ENCODE measurements around the gene OR7A17. TPM values are rescaled to one million over a fixed set of nuclear protein-coding genes. Genes with fewer than 3 reads are reported as not detected.

OR7A17 gene
- total RNA-seq = not detected

DNA sequence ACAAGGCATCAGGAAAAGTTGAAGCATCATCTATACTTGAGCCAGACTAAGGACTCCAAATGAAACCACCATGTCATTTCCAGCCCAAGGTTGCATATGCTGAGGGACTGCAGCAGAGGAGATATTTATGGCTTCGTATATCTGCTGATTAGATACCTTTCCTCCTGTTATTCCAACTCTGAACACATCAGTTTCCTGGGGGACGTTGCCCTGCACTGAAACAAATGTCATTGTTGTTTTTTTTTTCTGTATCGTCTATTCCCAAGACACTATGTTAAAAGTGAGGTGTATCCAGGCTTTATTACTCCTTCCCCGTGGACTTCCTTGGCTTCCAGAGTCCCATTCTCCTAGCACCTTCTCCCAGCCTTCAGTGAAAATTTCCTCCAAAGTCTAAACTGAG, at the start of gene OR7A17:
Gene OR7A17, minus strand, starts transcription at position 101 of the 400 bp plus-strand sequence. CDS start 4,777 bp downstream, outside the sequence.
- no peaks in the 10 kb centered on the region for H3K36me3 Mint-ChIP-seq (ENCODE audit: low read depth)
- ChIA-PET CTCF (no interaction called here), POLR2A (no interaction called here)
- peaks cover 3% of the 10 kb centered on the region for H3K4me1 Mint-ChIP-seq (ENCODE audit: low read depth)
- no peak within 1 kb of the TSS for H3K4me3 Mint-ChIP-seq
- ATAC-seq (no peak), DNase-seq (no peak)
- H3K27me3 Mint-ChIP-seq (ENCODE audit: low read depth) = peaks cover 8% of the 10 kb centered on the region
- no peaks in the 10 kb centered on the region for H3K9me3 Mint-ChIP-seq (ENCODE audit: insufficient read depth)
- no peak within 1 kb of the TSS for H3K27ac Mint-ChIP-seq

- no peaks in the 10 kb centered on the region for H3K4me1 Mint-ChIP-seq (ENCODE audit: low read depth)
- DNase-seq (no peak), ATAC-seq (no peak)
- CTCF ChIA-PET = no interaction called here
- H3K9me3 Mint-ChIP-seq (ENCODE audit: insufficient read depth) = no peaks in the 10 kb centered on the region
- H3K27me3 Mint-ChIP-seq (ENCODE audit: low read depth) = peaks cover 9% of the 10 kb centered on the region
- POLR2A ChIA-PET = no interaction called here
- no peak overlapping the region for H3K4me3 Mint-ChIP-seq
- no peaks in the 10 kb centered on the region for H3K36me3 Mint-ChIP-seq (ENCODE audit: low read depth)
- no peak overlapping the region for H3K27ac Mint-ChIP-seq
These were observed 47.6 kb upstream of the OR7A17 start for GRCh38 chr19:14933506-14933905.

- POLR2A ChIA-PET = no interaction called here
- Mint-ChIP-seq H3K27ac (no peak overlapping the region), H3K9me3 (ENCODE audit: insufficient read depth) (no peaks in the 10 kb centered on the region), H3K36me3 (ENCODE audit: low read depth) (no peaks in the 10 kb centered on the region), H3K4me3 (no peak overlapping the region), H3K4me1 (ENCODE audit: low read depth) (no peaks in the 10 kb centered on the region), H3K27me3 (ENCODE audit: low read depth) (peaks cover 2% of the 10 kb centered on the region)
- DNase-seq (no peak), ATAC-seq (no peak)
- CTCF ChIA-PET = no interaction called here
These were observed 30.9 kb upstream of the OR7A17 start for GRCh38 chr19:14916848-14917247.

DNA sequence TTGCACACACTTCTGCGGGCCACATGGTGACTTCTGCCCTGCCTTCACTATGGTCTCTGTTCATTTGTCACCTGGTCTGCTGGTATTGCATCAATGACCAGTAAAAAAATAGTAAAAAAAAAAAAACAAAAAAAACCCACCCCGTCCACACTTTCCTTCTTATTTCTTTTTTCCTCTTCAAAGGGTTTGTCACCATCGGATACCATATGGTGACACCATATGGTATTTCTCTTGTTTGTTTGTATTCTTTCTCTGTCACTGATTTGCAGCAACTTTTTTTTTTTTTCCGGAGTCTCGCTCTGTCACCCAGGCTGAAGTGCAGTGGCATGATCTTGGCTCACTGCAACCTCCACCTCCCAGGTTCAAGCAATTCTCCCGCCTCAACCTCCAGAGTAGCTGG, 29.2 kb upstream of the OR7A17 start:
- ATAC-seq = no peak
- no peak for DNase-seq
- Mint-ChIP-seq H3K27me3 (ENCODE audit: low read depth) (peaks cover 2% of the 10 kb centered on the region), H3K36me3 (ENCODE audit: low read depth) (no peaks in the 10 kb centered on the region), H3K9me3 (ENCODE audit: insufficient read depth) (no peaks in the 10 kb centered on the region), H3K4me3 (no peak overlapping the region), H3K27ac (no peak overlapping the region), H3K4me1 (ENCODE audit: low read depth) (no peaks in the 10 kb centered on the region)
- CTCF ChIA-PET = no interaction called here
- POLR2A ChIA-PET = no interaction called here

- DNase-seq (no peak), ATAC-seq (no peak)
- peaks cover 2% of the 10 kb centered on the region for H3K27me3 Mint-ChIP-seq (ENCODE audit: low read depth)
- POLR2A ChIA-PET = no interaction called here
- H3K4me3 Mint-ChIP-seq = no peak overlapping the region
- H3K36me3 Mint-ChIP-seq (ENCODE audit: low read depth) = no peaks in the 10 kb centered on the region
- H3K27ac Mint-ChIP-seq = no peak overlapping the region
- CTCF ChIA-PET = interaction anchor here (1.4 kb wide), 1 partner anchor 194 kb away, joined by 4 read pairs; no protein-coding TSS in a partner anchor
- H3K9me3 Mint-ChIP-seq (ENCODE audit: insufficient read depth) = no peaks in the 10 kb centered on the region
- no peaks in the 10 kb centered on the region for H3K4me1 Mint-ChIP-seq (ENCODE audit: low read depth)
These were observed 20.8 kb upstream of the OR7A17 start for GRCh38 chr19:14906711-14907110.

DNA sequence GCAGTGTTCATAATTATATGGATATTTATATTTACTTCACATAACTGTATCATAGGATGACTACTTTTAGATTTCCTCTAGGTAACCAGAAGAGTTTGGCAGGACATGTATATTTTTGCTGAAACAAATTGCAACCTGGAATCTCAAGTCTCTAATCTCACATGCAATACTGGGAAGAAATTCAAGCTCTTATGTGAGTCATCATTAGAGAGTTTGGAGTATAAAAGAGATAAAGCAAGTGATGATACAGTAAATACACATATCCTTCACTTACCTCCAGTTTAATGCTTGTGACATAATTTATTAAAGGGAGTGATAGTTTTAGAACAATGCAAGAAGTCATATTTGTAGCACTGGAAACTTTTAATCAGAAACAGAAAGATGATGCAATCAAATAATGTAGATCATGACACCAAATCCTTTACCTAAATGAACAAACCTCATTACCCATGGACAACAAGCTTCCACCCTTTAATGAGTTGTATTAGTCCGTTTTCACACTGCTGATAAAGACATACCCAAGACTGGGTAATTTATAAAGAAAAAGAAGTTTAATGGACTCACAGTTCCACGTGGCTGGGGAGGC, 15.8 kb upstream of the OR7A17 start:
- no peak overlapping the region for H3K27ac Mint-ChIP-seq
- DNase-seq = no peak
- CTCF ChIA-PET = no interaction called here
- POLR2A ChIA-PET = no interaction called here
- H3K4me1 Mint-ChIP-seq (ENCODE audit: low read depth) = no peaks in the 10 kb centered on the region
- H3K27me3 Mint-ChIP-seq (ENCODE audit: low read depth) = peaks cover 2% of the 10 kb centered on the region
- H3K9me3 Mint-ChIP-seq (ENCODE audit: insufficient read depth) = no peaks in the 10 kb centered on the region
- H3K4me3 Mint-ChIP-seq = no peak overlapping the region
- no peaks in the 10 kb centered on the region for H3K36me3 Mint-ChIP-seq (ENCODE audit: low read depth)
- no peak for ATAC-seq

DNA sequence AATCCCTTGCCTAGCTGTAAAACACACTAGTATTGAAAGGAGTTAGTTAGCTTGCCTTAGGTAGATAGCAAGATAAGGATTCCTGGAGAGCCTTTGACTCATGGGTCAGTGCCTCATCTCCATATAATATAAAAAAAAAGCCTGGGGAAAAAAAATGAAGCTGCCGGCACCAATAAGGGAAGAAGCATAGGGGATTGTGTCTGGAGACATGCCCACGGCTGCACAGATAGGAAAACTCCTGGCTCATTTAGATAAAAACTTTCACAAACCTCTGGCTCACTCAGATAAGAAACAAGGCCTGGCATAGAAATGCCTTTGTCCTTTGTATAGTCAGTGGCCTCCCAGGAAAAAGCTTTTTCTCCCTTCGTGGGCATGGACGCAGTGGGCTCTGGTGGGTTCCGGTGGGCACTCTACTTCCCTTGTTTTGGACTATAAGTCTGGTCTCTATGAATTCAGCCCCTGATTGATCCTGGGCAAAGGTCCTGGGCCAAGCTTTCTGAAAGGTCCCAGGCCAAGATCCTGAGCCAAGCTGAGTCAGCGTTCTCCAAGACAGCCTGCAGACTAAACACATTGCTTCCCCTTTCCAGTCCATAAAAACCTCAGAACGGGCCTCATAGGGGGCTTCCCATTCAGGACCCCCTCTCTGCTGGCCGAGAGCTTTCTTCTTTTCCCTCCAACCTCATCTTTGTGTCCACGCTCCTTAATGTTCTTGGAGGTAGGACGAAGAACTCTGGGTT, 4.9 kb upstream of the OR7A17 start:
- Mint-ChIP-seq H3K27me3 (ENCODE audit: low read depth) (peaks cover 8% of the 10 kb centered on the region), H3K4me1 (ENCODE audit: low read depth) (peaks cover 3% of the 10 kb centered on the region), H3K36me3 (ENCODE audit: low read depth) (no peaks in the 10 kb centered on the region), H3K27ac (no peak overlapping the region), H3K4me3 (no peak overlapping the region), H3K9me3 (ENCODE audit: insufficient read depth) (no peaks in the 10 kb centered on the region)
- no peak for ATAC-seq
- DNase-seq = no peak
- ChIA-PET CTCF (interaction anchor here (1.3 kb wide), 1 partner anchor 316 kb away, joined by 6 read pairs; no protein-coding TSS in a partner anchor), POLR2A (no interaction called here)

DNA sequence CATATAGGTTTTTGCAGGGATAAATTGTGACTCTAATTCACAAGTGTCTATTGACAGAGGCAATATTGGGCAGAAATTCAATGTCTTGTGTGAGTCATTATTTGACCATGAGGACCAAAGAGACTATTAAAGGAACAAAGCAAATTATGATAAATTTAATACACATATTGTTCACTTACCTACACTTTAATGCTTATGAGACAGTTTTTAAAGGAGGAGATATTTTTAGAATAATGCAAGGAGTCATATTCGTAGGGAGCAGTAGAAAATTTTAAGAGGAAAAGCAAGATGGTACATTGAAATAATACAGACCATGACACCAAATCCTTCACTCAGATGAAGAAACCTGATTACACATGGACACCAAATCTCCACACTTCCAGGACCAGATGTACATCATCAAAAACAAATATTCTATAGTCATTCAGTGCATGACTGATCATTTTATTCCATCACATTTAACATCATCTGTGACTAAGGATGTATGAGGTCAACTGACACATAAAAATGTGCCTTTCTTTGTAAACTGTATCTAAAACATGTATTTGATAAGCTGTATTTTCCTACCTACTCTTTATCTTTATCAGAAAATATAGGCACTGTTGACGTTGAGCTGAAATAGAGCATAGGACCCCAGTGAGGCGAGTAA, 4.2 kb upstream of the OR7A17 start:
- POLR2A ChIA-PET = no interaction called here
- CTCF ChIA-PET = no interaction called here
- DNase-seq = no peak
- Mint-ChIP-seq H3K27me3 (ENCODE audit: low read depth) (peaks cover 8% of the 10 kb centered on the region), H3K4me1 (ENCODE audit: low read depth) (peaks cover 3% of the 10 kb centered on the region), H3K36me3 (ENCODE audit: low read depth) (no peaks in the 10 kb centered on the region), H3K9me3 (ENCODE audit: insufficient read depth) (no peaks in the 10 kb centered on the region), H3K4me3 (no peak overlapping the region), H3K27ac (no peak overlapping the region)
- ATAC-seq = no peak

GRCh38 chr19:14871619-14872230, 14.2 kb downstream of the OR7A17 start:
- no peak overlapping the region for H3K27ac Mint-ChIP-seq
- CTCF ChIA-PET = no interaction called here

GRCh38 chr19:14868497-14868896, 17.4 kb downstream of the OR7A17 start:
- no peaks in the 10 kb centered on the region for H3K4me1 Mint-ChIP-seq (ENCODE audit: low read depth)
- no peak overlapping the region for H3K27ac Mint-ChIP-seq
- H3K36me3 Mint-ChIP-seq (ENCODE audit: low read depth) = no peaks in the 10 kb centered on the region
- POLR2A ChIA-PET = no interaction called here
- CTCF ChIA-PET = no interaction called here
- H3K27me3 Mint-ChIP-seq (ENCODE audit: low read depth) = peaks cover 12% of the 10 kb centered on the region
- DNase-seq = no peak
- ATAC-seq = no peak
- no peak overlapping the region for H3K4me3 Mint-ChIP-seq
- no peaks in the 10 kb centered on the region for H3K9me3 Mint-ChIP-seq (ENCODE audit: insufficient read depth)

More at GRCh38 chr19:14871619-14872230, 14.2 kb downstream of the OR7A17 start:
- H3K27me3 Mint-ChIP-seq (ENCODE audit: low read depth) = peaks cover 17% of the 10 kb centered on the region
- no peak for DNase-seq
- POLR2A ChIA-PET = no interaction called here
- no peaks in the 10 kb centered on the region for H3K36me3 Mint-ChIP-seq (ENCODE audit: low read depth)
- H3K4me3 Mint-ChIP-seq = no peak overlapping the region
- H3K9me3 Mint-ChIP-seq (ENCODE audit: insufficient read depth) = no peaks in the 10 kb centered on the region
- H3K4me1 Mint-ChIP-seq (ENCODE audit: low read depth) = no peaks in the 10 kb centered on the region
- no peak for ATAC-seq

GRCh38 chr19:14848822-14849221, 37.1 kb downstream of the OR7A17 start, which contains the start of gene OR7A10:
OR7A10 (minus strand) TSS chr19:14848922; CDS start chr19:14841877, 7,045 bp downstream.
- CTCF ChIA-PET = no interaction called here
- Mint-ChIP-seq H3K27ac (no peak within 1 kb of the TSS), H3K9me3 (ENCODE audit: insufficient read depth) (no peaks in the 10 kb centered on the region), H3K27me3 (ENCODE audit: low read depth) (peaks cover 18% of the 10 kb centered on the region), H3K4me3 (no peak within 1 kb of the TSS), H3K36me3 (ENCODE audit: low read depth) (no peaks in the 10 kb centered on the region), H3K4me1 (ENCODE audit: low read depth) (no peaks in the 10 kb centered on the region)
- ATAC-seq (no peak), DNase-seq (no peak)
- POLR2A ChIA-PET = interaction anchor here (0.7 kb wide), 1 partner anchor 29 kb away, joined by 4 read pairs; no protein-coding TSS in a partner anchor

DNA sequence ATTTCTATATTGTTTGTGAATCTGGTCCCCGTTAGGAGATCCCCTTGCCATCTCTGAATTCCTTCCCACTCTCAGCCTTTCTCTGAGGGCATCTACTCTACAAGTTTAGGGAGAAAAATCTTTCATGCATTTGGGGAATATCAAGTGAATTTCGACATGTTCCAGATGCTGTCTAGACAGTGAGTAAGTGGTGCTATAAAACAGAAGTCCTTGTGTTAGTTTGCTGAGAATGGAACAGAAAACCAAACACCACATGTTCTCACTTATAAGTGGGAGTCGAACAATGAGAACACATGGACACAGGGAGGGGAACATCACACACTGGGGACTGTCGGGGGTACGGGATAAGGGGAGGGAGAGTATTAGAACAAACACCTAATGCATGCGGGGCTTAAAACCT, 42.4 kb downstream of the OR7A17 start:
- no peak overlapping the region for H3K4me3 Mint-ChIP-seq
- no peaks in the 10 kb centered on the region for H3K9me3 Mint-ChIP-seq (ENCODE audit: insufficient read depth)
- ATAC-seq (no peak), DNase-seq (no peak)
- H3K27me3 Mint-ChIP-seq (ENCODE audit: low read depth) = peaks cover 7% of the 10 kb centered on the region
- CTCF ChIA-PET = no interaction called here
- POLR2A ChIA-PET = no interaction called here
- H3K36me3 Mint-ChIP-seq (ENCODE audit: low read depth) = no peaks in the 10 kb centered on the region
- H3K4me1 Mint-ChIP-seq (ENCODE audit: low read depth) = no peaks in the 10 kb centered on the region
- H3K27ac Mint-ChIP-seq = no peak overlapping the region

Measured in activated CD8-positive, alpha-beta T cell treated with anti-CD3 and anti-CD28 coated beads, Interleukin-2, amount 10 ng/mL, durations not matched to agents 7 days and 5 days (primary cell).